Hindlimb muscle (tissue), 1 donor: ENCODE measurements around the gene ZFAND3. TPM values are rescaled to one million over a fixed set of nuclear protein-coding genes. Genes with fewer than 3 reads are reported as not detected.

Experiments
- DNase-seq: peaks from one replicate; pipeline ENCODE4 v3.0.0-alpha.2; 2013
- polyA plus RNA-seq: library from polyadenylated mRNA; unstranded; fragments of 120-200 nt; gene quantifications from one replicate; pipeline ENCODE4 v1.2.1, GENCODE V29; 2013; ENCODE audit not compliant: insufficient read length

The ZFAND3 gene
- polyA plus RNA-seq, 1 donor, result 95.5 TPM

DNA sequence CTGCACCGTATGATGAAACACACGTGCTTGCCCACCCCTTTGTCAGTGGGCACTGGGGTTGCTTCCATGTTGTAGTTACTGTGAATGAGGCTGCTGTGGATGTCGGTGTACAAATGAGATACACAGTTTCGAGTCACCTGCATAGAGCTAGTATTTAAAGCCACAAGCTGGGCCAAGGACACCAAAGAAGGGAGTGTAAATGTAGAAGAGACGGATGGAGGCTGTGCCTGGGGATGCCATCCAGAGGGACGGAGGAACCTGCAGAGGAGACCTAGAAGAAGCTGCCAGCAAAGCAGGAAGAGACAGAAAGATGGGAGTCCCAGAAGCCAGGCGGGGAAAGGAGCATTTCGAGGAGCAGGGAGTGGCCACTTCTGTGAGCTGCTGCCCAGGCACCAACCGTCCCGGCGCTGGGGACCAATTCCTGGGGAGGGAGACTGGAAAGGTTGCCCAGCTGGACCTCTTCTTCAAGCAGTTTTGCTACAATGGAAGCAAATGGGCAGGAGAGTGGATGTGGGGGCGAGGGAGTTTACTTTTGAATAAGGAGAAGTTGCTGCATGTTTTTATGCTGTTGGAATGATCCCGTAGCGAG lies 339.3 kb downstream of the ZFAND3 start:
- DNase-seq, result no peak

DNA sequence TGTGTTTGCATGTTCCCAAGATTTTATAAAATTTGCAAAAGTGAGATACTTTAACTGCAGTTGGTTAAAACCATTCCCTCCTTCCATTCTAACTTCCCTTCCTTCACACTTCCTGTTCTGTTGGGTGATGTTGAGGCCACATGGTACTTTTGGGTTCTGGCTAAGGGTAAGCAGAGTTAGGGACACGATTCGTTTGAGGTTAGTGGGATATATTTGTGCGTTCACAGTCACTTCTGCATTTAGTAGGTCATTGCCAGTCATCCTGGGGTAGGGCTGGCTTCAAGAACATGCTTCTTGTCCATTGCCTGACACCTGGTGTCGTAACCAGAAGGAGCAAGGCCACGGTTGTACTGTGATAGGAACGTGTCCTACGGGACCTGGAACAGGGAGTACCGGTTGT lies 340.1 kb downstream of the ZFAND3 start:
- DNase-seq, result no peak

GRCh38 chr6:38160831-38161230 lies 341.3 kb downstream of the ZFAND3 start:
- DNase-seq, result no peak

DNA sequence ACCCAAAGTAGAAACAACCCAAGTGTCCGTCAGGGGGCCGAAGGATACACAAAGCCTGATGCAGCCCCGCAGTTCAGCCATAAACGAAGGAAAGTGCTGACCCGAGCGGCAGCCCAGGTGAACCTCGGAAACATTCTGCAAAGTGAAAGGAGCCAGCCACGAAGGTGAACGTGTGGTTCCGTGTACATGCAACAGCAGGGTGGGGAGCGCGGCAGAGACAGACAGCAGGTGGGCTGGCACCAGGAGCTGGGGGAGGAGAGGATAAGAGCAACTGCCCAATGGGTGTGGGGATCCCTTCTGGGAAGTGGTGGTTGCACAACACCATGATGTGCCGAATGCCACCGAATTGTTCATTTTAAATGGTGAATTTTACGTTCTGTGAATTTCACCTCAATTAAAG lies 341.8 kb downstream of the ZFAND3 start:
- no peak for DNase-seq

DNA sequence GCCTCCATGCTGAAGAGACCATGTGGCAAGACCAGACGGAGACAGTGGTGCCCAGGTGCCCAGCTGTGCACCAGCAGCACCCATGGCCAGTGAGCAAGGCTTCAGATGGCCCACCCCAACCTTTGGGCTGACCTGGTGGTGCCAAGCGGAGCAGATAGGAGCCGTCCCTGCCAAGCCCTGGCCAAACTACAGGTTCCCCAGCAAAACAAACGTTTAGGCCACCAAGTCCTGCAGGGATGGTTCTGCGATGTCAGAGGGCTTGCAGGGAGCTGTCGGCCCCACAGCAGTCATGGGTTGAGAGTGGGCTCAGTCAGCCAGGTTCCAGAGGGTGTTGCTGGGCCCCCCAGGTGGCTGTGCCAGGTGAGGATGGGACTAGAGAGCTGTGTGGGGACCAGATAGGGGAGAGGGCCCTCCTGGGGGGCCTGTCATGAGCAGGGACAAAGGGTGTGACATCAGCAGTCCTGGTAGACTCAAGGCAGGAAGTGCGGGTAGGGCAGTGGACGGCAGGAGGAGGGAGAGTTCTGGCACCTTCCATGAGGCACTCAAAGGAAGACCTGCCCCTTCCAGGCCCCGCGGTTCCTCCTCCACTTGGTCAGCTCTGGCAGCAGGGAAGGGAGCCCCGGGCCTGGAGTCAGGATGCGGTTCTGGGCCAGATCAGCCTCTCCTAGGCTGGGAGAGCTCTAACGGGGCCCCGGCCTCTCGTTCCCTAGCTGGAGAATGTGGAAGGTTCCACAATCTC lies 342.4 kb downstream of the ZFAND3 start:
- DNase-seq, result no peak

GRCh38 chr6:38162493-38163185 lies 343.1 kb downstream of the ZFAND3 start:
- no peak for DNase-seq

DNA sequence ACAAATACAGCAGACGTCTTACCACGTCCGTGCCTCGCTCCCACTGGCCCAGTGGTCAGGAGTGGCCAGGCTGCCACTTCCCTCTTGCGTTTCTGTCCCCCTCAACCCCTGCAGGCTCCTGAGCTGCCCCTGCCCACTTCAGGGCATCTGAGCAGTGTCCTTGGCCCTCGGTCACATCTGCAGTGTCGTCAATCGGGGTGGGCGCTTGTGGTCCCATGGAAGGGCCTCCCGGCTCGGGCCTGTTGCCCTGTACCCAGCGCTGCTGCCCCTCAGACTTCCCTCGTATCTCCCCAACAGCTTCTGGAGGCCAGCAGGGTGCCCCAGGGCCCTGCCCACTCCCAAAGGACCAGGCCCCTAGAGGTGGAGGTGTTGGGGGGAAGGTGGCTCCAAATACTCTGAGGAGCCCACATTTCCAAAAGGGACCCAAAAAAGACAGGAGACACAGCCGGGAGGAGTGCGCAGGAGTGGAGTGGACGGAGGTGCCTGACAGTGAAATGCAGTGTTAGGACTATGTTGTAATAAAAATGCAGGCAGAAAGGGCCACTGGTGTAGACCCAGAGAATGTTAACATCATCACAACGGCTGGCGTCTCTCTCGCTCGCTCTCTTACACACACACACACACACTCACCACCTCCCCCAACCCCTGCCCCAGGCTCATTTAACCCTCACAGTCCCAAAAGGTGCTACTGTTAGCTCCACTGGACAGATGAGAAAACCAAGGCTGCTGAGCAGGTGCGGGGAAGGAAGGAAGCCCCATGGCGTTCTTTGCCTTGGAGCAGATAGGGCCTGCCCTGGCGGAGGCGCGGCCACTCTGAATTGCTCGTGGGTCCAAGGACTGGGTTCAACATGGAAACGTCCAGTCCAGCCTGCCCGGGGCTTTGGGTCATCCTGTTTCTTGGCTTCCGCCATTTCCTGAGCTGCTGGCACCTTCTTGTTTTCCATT lies 343.9 kb downstream of the ZFAND3 start:
- no peak for DNase-seq

- no peak for DNase-seq
Observed at GRCh38 chr6:38164131-38164481, 344.6 kb downstream of the ZFAND3 start.

- no peak for DNase-seq
Observed at GRCh38 chr6:38164671-38165108, 345.2 kb downstream of the ZFAND3 start.

DNA sequence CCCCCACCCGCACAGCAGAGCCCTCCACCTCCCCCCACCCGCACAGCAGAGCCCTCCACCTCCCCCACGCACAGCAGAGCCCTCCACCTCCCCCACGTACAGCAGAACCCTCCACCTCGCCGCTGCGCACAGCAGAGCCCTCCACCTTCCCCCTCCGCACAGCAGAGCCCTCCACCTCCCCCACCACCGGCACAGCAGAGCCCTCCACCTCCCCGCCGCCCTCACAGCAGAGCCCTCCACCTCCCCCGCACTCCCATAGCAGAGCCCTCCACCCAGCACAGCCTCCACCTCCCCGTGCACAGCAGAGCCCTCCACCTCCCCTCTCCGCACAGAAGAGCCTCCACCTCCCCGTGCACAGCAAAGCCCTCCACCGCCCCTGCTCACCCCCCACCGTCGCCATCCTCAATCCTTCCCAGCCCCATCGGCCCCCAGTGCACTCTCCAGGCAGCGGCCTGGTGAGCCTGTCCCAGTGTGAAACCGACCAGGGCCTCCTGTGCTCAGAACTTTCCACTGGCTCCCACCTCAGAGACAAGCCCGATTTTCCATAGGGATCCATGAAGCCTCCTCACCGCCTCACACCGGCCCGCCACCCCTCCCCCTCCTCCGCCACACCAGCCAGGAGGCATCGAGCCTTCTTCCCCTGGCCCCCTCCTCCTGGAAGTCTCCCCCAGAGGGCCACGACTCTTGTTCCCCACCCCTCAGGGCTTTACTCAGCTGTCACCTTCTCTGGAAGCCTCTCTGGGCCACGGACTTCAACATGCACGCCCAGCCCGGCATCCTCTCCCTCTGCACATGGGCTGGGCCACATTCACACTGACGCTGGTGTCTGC lies 347.1 kb downstream of the ZFAND3 start:
- DNase-seq, result no peak

DNA sequence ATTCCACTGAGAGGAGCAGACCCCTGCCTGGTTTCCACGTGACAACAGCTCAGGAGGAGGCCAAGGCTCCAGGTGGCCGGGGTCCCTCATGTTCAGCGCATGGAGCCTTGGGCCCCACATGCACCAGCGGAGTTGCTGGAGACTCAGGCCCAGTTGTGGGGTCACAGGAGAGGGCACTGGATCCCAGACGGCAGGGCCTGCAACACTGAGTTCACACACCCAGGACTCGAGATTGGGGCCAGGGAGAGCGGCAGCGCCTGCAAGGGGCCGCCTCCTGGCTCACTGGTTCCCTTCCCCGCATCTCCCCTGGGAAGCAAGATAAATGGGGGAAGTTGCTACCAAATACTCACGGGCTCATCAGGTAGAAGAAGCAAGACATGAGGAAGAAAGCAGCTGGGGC lies 348.1 kb downstream of the ZFAND3 start:
- no peak for DNase-seq

DNA sequence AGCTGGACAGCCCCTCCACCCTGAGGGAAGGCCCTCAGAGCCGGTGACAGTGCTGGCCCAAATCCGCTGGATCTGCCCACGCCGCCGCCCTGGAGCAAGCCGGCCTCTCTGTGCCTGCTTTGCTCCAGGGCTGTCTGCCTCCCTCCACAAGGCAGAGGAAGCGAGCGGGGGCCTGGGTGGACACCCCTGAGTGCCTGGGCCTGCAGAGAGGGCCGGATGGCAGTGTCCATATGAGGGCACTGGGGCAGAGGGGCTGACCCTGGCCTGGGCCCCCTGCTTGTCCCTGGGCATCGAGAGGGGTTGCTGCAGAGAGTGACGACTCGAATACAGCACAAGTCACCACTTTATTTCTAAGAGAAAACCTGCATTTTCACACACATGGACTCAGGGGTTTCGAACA lies 348.6 kb downstream of the ZFAND3 start:
- DNase-seq, result no peak

DNA sequence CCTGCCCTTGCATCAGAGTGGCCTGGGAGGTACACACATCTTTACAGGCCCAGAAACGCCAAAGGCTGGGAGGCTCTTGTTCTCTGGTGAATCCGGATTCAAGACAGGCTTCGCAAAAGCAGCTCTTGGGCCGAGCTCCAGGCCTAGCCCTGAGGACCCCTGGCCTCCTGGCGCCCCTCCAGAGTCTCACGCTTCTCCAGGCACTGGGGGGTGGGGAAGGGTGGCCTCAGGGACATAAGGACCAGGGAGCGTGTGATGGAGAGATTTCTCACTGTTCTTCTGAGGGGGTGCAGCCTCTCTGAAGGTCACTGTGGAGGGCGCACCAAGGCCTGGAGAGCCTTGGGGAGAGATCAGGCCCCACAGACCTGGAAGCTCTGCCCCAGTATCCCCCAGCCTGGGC lies 349.2 kb downstream of the ZFAND3 start:
- no peak for DNase-seq

DNA sequence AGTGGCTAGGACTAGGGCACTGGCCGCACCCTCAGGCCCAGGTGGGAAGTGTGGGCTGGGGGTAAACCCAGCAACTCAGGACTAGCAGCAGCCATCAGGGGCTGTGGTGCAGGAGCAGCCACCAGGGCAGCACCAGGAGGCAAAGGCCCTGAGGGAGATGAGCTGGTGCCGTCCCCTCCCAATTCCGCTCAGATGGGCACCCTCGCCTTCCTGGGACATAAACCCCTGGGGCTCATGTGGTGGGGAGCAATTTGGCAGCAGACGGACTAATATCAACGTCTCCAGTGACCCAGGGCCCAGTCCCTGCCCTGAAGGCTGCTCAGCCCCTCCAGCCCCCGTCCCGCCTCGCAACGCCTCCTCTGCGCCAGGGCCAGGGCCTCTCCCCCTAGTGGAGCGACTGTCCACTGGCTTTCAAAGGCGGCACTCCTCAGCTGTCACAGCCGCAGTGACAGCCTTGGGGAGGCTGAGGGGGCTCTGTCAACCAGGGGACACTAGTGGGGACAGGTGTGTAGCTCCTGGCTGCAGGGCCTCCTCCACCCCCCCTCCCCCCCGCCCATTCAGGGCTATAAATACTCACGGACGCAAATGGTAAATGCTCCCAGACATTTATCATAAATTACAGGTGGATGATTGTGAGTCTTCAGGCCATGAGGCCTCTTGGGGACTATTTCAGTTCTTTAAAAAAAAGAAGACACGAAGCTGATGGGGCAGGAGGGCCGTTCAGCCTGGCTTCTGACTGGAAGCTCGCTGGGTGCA lies 349.9 kb downstream of the ZFAND3 start:
- no peak for DNase-seq

GRCh38 chr6:38169977-38170526 lies 350.5 kb downstream of the ZFAND3 start:
- DNase-seq, result no peak

GRCh38 chr6:38170666-38171355 lies 351.3 kb downstream of the ZFAND3 start:
- no peak for DNase-seq

DNA sequence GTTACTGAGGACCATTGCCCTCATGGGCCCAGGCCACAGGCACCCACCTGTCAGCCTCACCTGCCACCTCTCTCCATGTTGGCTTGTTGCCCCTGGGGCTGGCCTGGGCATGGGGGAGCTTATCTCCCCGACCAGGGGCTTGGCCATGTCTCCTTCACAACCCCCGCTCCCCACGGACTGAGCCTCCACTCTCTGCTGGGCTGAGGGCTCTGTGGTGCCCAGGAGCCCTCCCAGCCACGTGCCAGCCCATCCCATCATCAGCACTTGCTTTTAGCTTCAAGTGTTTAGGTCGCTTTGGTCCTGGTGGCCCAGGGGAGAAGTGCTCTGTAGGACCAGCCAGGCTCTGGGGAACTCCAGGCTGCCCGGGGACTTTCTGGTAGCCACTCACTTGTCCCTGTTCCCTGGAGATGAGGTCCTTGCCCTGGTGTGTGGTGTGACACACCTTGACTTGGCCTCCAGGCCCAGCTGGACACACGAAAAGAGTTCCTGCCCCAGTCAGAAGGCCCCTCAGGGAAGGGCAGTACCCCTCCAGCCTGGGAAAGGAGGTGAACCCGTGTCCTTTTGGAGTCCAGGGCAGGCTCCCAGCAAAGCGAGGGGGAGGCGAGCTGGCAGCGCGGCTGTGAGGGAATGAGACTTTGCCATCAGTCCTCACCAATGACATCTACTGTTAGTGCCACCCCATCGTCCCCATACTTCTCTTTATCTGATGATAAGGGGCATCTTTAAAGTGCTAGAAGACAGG lies 352.6 kb downstream of the ZFAND3 start:
- no peak for DNase-seq

- DNase-seq, result no peak
Observed at GRCh38 chr6:38172739-38173410, 353.3 kb downstream of the ZFAND3 start.

DNA sequence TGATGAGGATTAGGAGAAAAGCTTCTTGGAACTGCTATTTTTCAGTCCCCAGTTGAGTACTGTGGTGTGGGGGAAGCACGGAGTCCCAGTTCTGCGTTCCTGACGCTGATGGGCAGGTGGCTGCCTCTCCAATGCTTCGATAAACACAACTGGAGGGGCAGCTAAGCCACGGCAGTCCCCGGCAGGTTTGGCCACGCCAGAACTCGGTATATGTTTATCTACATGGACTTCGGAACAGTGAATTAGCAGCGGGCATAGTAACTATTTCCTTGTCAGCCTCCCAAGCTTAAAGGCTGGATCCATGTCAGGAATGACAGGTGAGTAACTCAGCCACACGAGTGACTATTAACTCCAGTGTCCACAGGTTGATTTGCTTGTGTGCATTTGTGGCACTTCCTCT lies 354.4 kb downstream of the ZFAND3 start:
- no peak for DNase-seq
